IMR-90 (cell line): Measurements from ENCODE around the gene VAMP5. TPM values are rescaled to one million over a fixed set of nuclear protein-coding genes. Genes with fewer than 3 reads are reported as not detected.

ENCODE experiments used
- ATAC-seq: fragments of 200-7000 bp; cut with Tn5 transposase; 2 replicates; pipeline ENCODE4 v1.9.1; 2020; ENCODE audit warnings: low read depth, mild to moderate bottlenecking, moderate library complexity
- BruUV-seq: library from RNA; stranded (reverse); fragments of 400-500 nt; replicated peaks from 2 replicates; lab custom pipeline; 2021; lab: Mats Ljungman, UMichigan
- CTCF ChIA-PET: fragments of 300-600 bp; formaldehyde crosslinking; extraction: SDS; loops from one replicate; lab custom pipeline; 2021; ENCODE audit warnings: antibody characterized with exemption; lab: Yijun Ruan, JAX
- POLR2A ChIA-PET: fragments of 300-600 bp; sonication (Branson Sonifier 250); formaldehyde crosslinking; loops from one replicate; lab custom pipeline; 2022; ENCODE audit warnings: antibody characterized with exemption; ENCODE audit not compliant: unreplicated experiment; lab: Charles Lee
- DNase-seq: peaks from one replicate; pipeline ENCODE4 v3.0.0; 2013
- H2AFZ ChIP-seq: replicated peaks from 2 replicates; pipeline ENCODE3; 2013; ENCODE audit warnings: low read length, mild to moderate bottlenecking; ENCODE audit not compliant: poor library complexity
- H2AK5ac ChIP-seq: 2 replicates; pipeline ENCODE4 v1.6.1; 2013; ENCODE audit warnings: low read depth, low read length, inconsistent platforms
- H2AK9ac ChIP-seq: replicated peaks from 2 replicates; pipeline ENCODE3; 2013; ENCODE audit warnings: mild to moderate bottlenecking, low read depth, low read length, moderate library complexity; ENCODE audit not compliant: poor library complexity
- H2BK120ac ChIP-seq: 2 replicates; pipeline ENCODE4 v1.6.1; 2013; ENCODE audit warnings: low read depth, low read length, inconsistent platforms
- H2BK15ac ChIP-seq: 3 replicates; pipeline ENCODE4 v1.6.1; 2013; ENCODE audit warnings: low read depth, low read length, inconsistent platforms
- H2BK20ac ChIP-seq: 2 replicates; pipeline ENCODE4 v1.6.1; 2013; ENCODE audit warnings: low read depth, mild to moderate bottlenecking, inconsistent platforms, low read length, moderate library complexity
- H2BK5ac ChIP-seq: 2 replicates; pipeline ENCODE4 v1.6.1; 2013; ENCODE audit warnings: mild to moderate bottlenecking, low read depth, low read length, inconsistent platforms; ENCODE audit not compliant: poor library complexity, severe bottlenecking
- H3K14ac ChIP-seq: replicated peaks from 2 replicates; pipeline ENCODE4 v1.6.1; 2013; ENCODE audit warnings: low read depth, low read length, inconsistent platforms
- H3K18ac ChIP-seq: 2 replicates; pipeline ENCODE4 v1.6.1; 2013; ENCODE audit warnings: low read depth, low read length, control low read depth
- H3K23ac ChIP-seq: 2 replicates; pipeline ENCODE4 v1.6.1; 2013; ENCODE audit warnings: low read depth, low read length, inconsistent platforms
- H3K27ac ChIP-seq: 2 replicates; pipeline ENCODE4 v1.5.1; 2013; ENCODE audit warnings: mild to moderate bottlenecking, control low read depth, low read length; ENCODE audit not compliant: insufficient read depth
- H3K27me3 ChIP-seq: 2 replicates; pipeline ENCODE4 v1.6.1; 2013; ENCODE audit warnings: low read length; ENCODE audit not compliant: control insufficient read depth, insufficient read depth
- H3K36me3 ChIP-seq: 2 replicates; pipeline ENCODE4 v1.6.1; 2013; ENCODE audit warnings: low read length, mixed read lengths; ENCODE audit not compliant: control insufficient read depth, insufficient read depth
- H3K4ac ChIP-seq: 2 replicates; pipeline ENCODE4 v1.6.1; 2013; ENCODE audit warnings: low read depth, low read length, inconsistent platforms
- H3K4me1 ChIP-seq: 2 replicates; pipeline ENCODE4 v1.6.1; 2013; ENCODE audit warnings: low read length, mixed read lengths; ENCODE audit not compliant: control insufficient read depth, insufficient read depth
- H3K4me2 ChIP-seq: 2 replicates; pipeline ENCODE4 v1.6.1; 2013; ENCODE audit warnings: low read depth, mild to moderate bottlenecking, control low read depth, low read length, moderate library complexity
- H3K4me3 ChIP-seq: 2 replicates; pipeline ENCODE4 v1.5.1; 2013; ENCODE audit warnings: low read depth, mild to moderate bottlenecking, control low read depth, low read length, moderate library complexity; ENCODE audit not compliant: insufficient read depth
- H3K56ac ChIP-seq: 2 replicates; pipeline ENCODE4 v1.6.1; 2013; ENCODE audit warnings: low read length, inconsistent platforms; ENCODE audit not compliant: insufficient read depth; ENCODE audit errors: extremely low read depth
- H3K79me1 ChIP-seq, 2 experiments: 2 replicates each; pipeline ENCODE4 v1.6.1; 2013; ENCODE audit warnings: low read length in 2 of 2, inconsistent platforms in 1 of 2, low read depth in 1 of 2
- H3K9ac ChIP-seq: 2 replicates; pipeline ENCODE4 v1.6.1; 2013; ENCODE audit warnings: low read depth, low read length, control low read depth
- H3K9me1 ChIP-seq: 2 replicates; pipeline ENCODE4 v1.6.1; 2013; ENCODE audit warnings: low read length, inconsistent platforms; ENCODE audit not compliant: insufficient read depth
- H3K9me3 ChIP-seq: 2 replicates; pipeline ENCODE4 v1.6.1; 2013; ENCODE audit warnings: low read length; ENCODE audit not compliant: control insufficient read depth, insufficient read depth
- H4K20me1 ChIP-seq: 2 replicates; pipeline ENCODE4 v1.6.1; 2013; ENCODE audit warnings: low read length, inconsistent platforms; ENCODE audit not compliant: insufficient read depth
- H4K5ac ChIP-seq: 2 replicates; pipeline ENCODE4 v1.6.1; 2013; ENCODE audit warnings: mild to moderate bottlenecking, low read depth, low read length, control low read depth
- H4K8ac ChIP-seq, 2 experiments: 2 replicates each; pipeline ENCODE4 v1.6.1; 2013; ENCODE audit warnings: low read depth in 2 of 2, low read length in 2 of 2, control low read depth in 1 of 2, inconsistent platforms in 1 of 2
- H4K91ac ChIP-seq: 2 replicates; pipeline ENCODE4 v1.6.1; 2013; ENCODE audit warnings: low read depth, low read length, inconsistent platforms; ENCODE audit not compliant: insufficient read depth
- BHLHE40 ChIP-seq: fragments of 150-350 bp; IDR thresholded peaks from 2 replicates; pipeline ENCODE4 v1.6.1; 2016; ENCODE audit warnings: mild to moderate bottlenecking, low read depth, low read length
- CEBPB ChIP-seq: IDR thresholded peaks from 2 replicates; pipeline ENCODE4 v1.6.1; 2012; ENCODE audit warnings: low read depth, low read length, improper control_type of control experiment
- CHD1 ChIP-seq: IDR thresholded peaks from 2 replicates; pipeline ENCODE4 v1.6.1; 2012; ENCODE audit warnings: low read depth, low read length, improper control_type of control experiment
- CTCF ChIP-seq: conservative IDR thresholded peaks from 2 replicates; pipeline ENCODE4 v1.5.1; 2012; ENCODE audit warnings: mild to moderate bottlenecking, low read depth, low read length, improper control_type of control experiment
- ELK1 ChIP-seq: fragments of 150-350 bp; IDR thresholded peaks from 2 replicates; pipeline ENCODE4 v1.6.1; 2016; ENCODE audit warnings: low read depth, mild to moderate bottlenecking, low read length, moderate library complexity, borderline replicate concordance
- FOS ChIP-seq: fragments of 150-350 bp; IDR thresholded peaks from 2 replicates; pipeline ENCODE4 v1.6.1; 2016; ENCODE audit warnings: low read depth, low read length
- MAFK ChIP-seq: IDR thresholded peaks from 2 replicates; pipeline ENCODE4 v1.6.1; 2012; ENCODE audit warnings: low read depth, low read length, improper control_type of control experiment
- MAZ ChIP-seq: IDR thresholded peaks from 2 replicates; pipeline ENCODE4 v1.6.1; 2012; ENCODE audit warnings: low read depth, mild to moderate bottlenecking, low read length, improper control_type of control experiment, moderate library complexity, borderline replicate concordance
- MXI1 ChIP-seq: IDR thresholded peaks from 2 replicates; pipeline ENCODE4 v1.6.1; 2012; ENCODE audit warnings: low read depth, mild to moderate bottlenecking, low read length, moderate library complexity, borderline replicate concordance
- RAD21 ChIP-seq: IDR thresholded peaks from 2 replicates; pipeline ENCODE4 v1.6.1; 2012; ENCODE audit warnings: low read length, improper control_type of control experiment
- SMC3 ChIP-seq: fragments of 150-350 bp; IDR thresholded peaks from 2 replicates; pipeline ENCODE4 v1.6.1; 2016; ENCODE audit warnings: low read depth, mild to moderate bottlenecking, antibody characterized with exemption, low read length, moderate library complexity
- USF2 ChIP-seq: fragments of 150-350 bp; IDR thresholded peaks from 2 replicates; pipeline ENCODE4 v1.6.1; 2017; ENCODE audit warnings: mild to moderate bottlenecking, antibody characterized with exemption, low read length, low read depth
- WGBS, 2 experiments: methylation state at CpG; one replicate each; pipeline versions ENCODE4 v1.1.5 to v1.1.7; 2013; ENCODE audit warnings: missing lambda C conversion rate in 2 of 2; ENCODE audit not compliant: insufficient read length in 1 of 2; ENCODE audit errors: extremely low coverage in 2 of 2; 5-methylcytosine and 5-hydroxymethylcytosine counted together
- dilution Hi-C: fragments of 300-500 bp; cut with HindIII; formaldehyde crosslinking; loops from one replicate; pipeline ENCODE4 v1.14.3; 2018; ENCODE audit warnings: low sequenced_read_pairs; ENCODE audit not compliant: unreplicated experiment
- in situ Hi-C: fragments of 300-500 bp; cut with MboI; formaldehyde crosslinking; loops from 3 replicates; pipeline ENCODE4 v1.14.3; 2019; ENCODE audit warnings: low sequenced_read_pairs, inconsistent platforms, mixed read lengths
- intact Hi-C: fragments of 100-400 bp; cut with micrococcal nuclease; formaldehyde crosslinking; loops from 2 replicates; pipeline ENCODE4 v1.10.0; 2022
- polyA plus RNA-seq, 3 experiments: library from polyadenylated mRNA; depleted of rRNA; stranded (reverse); fragments of >200 nt; gene quantifications; 2 replicates each; pipeline ENCODE4 v1.2.3, GENCODE V29; 2012; ENCODE audit warnings: low replicate concordance in 1 of 3
- total RNA-seq: library from RNA; depleted of rRNA; stranded (reverse); fragments of >200 nt; gene quantifications from 2 replicates; pipeline ENCODE4 v1.2.3, GENCODE V29; 2012

Gene VAMP5
- total and polyA plus RNA-seq, 2 of the 4 experiments (the other 2 are of a cell fraction), result 13.8 to 103 TPM

DNA sequence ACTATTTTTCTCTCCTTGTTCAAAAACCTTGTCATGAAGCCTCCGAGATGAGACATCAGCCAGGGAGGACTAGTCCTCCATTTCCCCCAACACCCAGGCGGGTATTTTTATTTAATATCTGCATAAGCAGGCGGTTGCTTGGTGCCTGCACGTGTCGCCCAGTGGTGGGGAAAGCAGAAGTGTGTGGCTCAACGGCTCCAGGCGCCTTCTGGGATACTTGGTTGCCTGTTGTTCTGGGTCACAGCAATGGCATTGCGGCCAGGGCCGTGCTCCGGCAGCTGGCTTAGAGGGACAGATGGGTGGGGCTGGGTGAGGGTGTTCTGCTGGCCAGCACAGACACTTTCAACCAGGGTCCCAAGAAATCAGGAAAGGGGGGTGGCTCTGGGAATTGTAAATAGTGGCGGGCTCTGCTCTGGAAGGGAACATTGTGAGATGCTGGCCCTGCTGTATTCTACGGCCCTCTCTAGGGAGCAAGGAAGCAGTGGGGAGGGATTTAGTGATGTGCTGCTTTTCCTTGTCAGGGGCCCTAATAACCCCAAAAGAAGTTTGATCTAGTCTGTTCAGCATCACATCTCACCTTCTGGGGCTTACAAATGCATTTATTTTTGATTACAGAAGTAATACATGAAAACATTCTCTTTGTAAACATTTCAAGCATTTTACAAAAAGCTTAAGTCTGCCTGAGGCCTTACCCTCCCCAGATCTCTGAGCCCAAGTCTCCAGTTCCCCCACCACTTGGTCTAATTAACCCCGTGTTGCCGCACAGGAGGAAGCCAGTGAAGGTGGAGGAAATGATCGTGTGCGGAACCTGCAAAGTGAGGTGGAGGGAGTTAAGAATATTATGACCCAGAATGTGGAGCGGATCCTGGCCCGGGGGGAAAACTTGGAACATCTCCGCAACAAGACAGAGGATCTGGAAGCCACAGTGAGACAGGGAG lies 5.7 kb upstream of the VAMP5 start:
- ChIA-PET POLR2A (no interaction called here), CTCF (interaction anchor here (0.5 to 1.1 kb wide), 4 partner anchors 12 to 391 kb away, joined by 3 to 4 read pairs (median 3); no protein-coding TSS in a partner anchor)
- Histone ChIP-seq H2AFZ (peak overlapping the region; percentile 17), H3K14ac (peak overlapping the region; percentile 28; the same call in 1 of the 2 replicates), H2BK20ac (peak overlapping the region; percentile 52; the same call in 1 of the 2 replicates), H3K36me3 (no peaks in the 10 kb centered on the region), H3K79me1 (no peaks in the 10 kb centered on the region), H3K56ac (no peak overlapping the region), H4K8ac (peak overlapping the region; percentile 65 to 66; a peak in 3 of 4 replicates), H2AK5ac (no peak overlapping the region), H2BK15ac (peak overlapping the region; percentile 61; the same call in 1 of the 3 replicates), H3K9me3 (no peaks in the 10 kb centered on the region), H3K23ac (no peak overlapping the region), H2AK9ac (peak overlapping the region; percentile 10), H2BK5ac (no peak overlapping the region), H3K9me1 (peaks cover 3% of the 10 kb centered on the region; the same call in 1 of the 2 replicates), H3K4me3 (no peak overlapping the region), H3K27ac (peak overlapping the region; percentile 68; the same call in 1 of the 2 replicates), H4K91ac (peak overlapping the region; percentile 57), H3K27me3 (no peaks in the 10 kb centered on the region), H4K20me1 (no peaks in the 10 kb centered on the region), H3K4me1 (peaks cover 17% of the 10 kb centered on the region; the same call in 1 of the 2 replicates), H2BK120ac (peak overlapping the region; percentile 71), H3K18ac (peak overlapping the region; percentile 16; the same call in 1 of the 2 replicates), H3K4ac (peak overlapping the region; percentile 47), H3K4me2 (no peak overlapping the region), H3K9ac (peak overlapping the region; percentile 13; the same call in 1 of the 2 replicates), H4K5ac (peak overlapping the region; percentile 26; the same call in 1 of the 2 replicates)
- no TSS peak for BruUV-seq
- intact Hi-C loops (no loop called here), in situ Hi-C loops (no loop called here), dilution Hi-C loops (no loop called here)
- DNase-seq (no peak), ATAC-seq (peak; percentile 59)
- no peak for TF ChIP-seq FOS
- no peak for TF ChIP-seq BHLHE40
- TF ChIP-seq CTCF, result no peak
- TF ChIP-seq MXI1, result no peak
- TF ChIP-seq RAD21, result no peak
- TF ChIP-seq SMC3, result no peak
- no peak for TF ChIP-seq MAZ
- TF ChIP-seq CEBPB, result no peak
- no peak for TF ChIP-seq MAFK
- TF ChIP-seq USF2, result no peak
- no peak for TF ChIP-seq CHD1
- no peak for TF ChIP-seq ELK1
- 83% methylated on average over 5 of the region's 19 CpGs; no CpG with 5 or more reads in 1 of the 2 experiments for WGBS, 2 experiments
